Measurements from ENCODE around the gene EFCAB7.

The EFCAB7 gene

GRCh38 chr1:63599799-63600198 is 76.5 kb downstream of the EFCAB7 start:
- no peak overlapping the region for H3K4me3 ChIP-seq (ENCODE audit: low read depth, low read length)
- no peak for DNase-seq (ENCODE audit: low read depth)

DNA sequence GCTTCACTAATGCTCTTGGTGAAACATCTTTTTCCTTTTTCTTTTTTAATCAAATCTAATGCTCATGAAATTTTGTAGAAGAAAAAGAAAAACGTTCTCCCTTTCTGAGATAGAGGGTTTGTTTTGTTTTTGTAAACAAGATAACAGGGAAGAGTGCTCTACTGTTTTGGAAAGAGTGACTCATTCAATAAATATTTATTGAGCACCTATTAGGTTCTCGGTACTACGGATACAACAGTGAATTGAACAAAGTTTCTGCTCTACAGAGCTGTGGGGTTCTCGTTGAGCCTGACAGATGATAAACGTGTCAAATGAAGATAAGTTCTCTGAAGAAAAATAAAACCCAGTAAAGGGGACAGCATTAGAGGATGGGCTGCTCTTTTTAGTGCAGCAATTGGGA is 76.9 kb downstream of the EFCAB7 start:
- H3K4me3 ChIP-seq (ENCODE audit: low read depth, low read length) = no peak overlapping the region
- DNase-seq (ENCODE audit: low read depth) = no peak

DNA sequence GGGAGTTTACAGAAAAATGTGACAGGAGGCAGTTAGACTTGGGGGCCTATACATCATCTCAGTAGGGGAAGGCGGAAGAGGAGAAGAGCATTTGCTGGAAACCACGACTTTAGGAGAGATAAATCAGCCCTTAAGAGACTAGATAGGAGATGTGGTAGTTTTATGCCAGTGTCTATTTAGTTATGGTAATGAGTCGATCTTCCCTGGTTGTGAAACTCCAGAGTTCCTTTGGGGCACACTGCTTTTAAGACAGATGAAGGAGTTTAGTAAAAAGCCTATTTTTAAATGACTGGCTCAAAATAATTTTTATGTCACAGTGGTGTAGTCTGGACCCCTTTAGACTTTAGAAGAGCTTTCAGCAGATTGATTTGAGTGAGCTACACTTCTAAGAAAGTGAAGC is 77.7 kb downstream of the EFCAB7 start:
- no peak overlapping the region for H3K4me3 ChIP-seq (ENCODE audit: low read depth, low read length)
- DNase-seq (ENCODE audit: low read depth) = no peak

DNA sequence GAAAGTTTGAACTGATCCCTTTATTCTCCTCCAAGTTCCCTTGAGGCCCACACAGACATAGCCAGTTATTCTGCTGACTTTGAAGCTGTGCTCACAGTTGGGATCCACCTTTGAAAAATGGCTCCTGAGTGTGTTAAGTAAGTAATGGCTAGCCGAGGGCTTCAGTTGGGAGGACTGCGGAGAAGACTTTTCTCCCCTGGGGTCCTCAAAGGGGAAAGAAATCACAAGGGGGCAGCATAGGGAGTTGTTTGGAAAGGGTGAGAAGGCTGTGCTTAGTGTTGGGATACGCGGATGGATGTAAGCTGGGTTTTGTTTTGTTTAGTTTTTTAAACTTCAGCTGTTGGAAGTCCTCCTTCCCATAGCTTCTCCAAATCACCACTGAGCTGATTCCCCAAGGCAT is 78.1 kb downstream of the EFCAB7 start:
- DNase-seq (ENCODE audit: low read depth) = no peak
- H3K4me3 ChIP-seq (ENCODE audit: low read depth, low read length) = no peak overlapping the region

DNA sequence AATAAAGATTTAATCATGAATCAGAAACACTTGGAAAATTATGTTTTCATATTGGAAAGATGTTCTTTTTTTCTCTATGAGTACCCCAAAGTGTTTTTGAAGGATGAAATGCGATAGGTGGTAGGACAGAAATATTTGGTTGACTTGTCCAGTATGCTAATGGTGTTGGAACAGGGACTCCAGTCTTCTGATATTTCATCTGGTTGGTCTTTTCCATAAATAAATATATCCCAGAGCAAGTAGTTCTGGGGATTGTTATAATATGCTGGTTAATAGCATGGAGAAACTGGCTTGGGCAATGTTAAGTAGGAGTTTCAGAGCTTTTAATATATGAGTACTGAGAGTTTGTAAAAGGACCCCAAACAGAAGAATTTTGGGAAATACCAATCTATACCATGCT is 78.6 kb downstream of the EFCAB7 start:
- DNase-seq (ENCODE audit: low read depth) = no peak
- no peak overlapping the region for H3K4me3 ChIP-seq (ENCODE audit: low read depth, low read length)

DNA sequence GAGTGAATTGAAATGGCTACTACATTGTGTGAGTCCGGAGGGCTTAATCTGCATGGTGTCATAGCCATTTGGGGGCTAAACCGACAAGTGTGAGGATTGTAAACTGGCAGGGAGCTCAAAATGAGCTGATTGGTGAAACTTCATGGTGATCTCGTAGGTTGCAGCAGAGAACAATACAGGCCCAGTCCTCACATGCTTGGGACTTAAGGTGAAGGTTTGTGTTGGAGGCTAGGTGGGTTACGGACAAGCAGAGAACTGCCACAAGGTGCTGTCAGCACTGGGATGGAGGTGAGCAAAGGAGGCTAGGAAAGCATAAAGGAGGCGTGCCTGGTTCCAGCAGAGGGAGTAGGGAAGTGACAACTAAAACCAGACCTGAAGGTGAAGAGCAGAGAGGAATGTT is 79.3 kb downstream of the EFCAB7 start:
- DNase-seq (ENCODE audit: low read depth) = no peak
- no peak overlapping the region for H3K4me3 ChIP-seq (ENCODE audit: low read depth, low read length)

DNA sequence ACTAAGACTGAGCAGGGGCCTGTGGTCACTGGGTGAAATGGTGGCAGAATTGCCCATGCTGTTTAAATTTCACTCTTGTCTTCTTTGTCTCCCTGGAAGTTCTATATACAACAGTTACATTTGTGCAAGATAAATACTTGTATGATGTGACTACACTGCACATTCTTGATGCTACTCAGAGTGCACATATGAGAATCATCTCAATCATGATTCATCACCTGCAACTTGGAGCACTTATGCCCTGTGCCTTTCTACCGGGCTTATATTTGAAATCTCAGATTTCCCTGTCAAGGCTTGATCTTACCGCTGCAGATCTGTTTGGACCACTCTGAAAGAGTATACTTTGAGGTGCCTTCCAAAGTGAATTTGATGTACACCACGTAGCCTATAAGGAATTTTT is 80.5 kb downstream of the EFCAB7 start:
- H3K4me3 ChIP-seq (ENCODE audit: low read depth, low read length) = no peak overlapping the region
- no peak for DNase-seq (ENCODE audit: low read depth)

DNA sequence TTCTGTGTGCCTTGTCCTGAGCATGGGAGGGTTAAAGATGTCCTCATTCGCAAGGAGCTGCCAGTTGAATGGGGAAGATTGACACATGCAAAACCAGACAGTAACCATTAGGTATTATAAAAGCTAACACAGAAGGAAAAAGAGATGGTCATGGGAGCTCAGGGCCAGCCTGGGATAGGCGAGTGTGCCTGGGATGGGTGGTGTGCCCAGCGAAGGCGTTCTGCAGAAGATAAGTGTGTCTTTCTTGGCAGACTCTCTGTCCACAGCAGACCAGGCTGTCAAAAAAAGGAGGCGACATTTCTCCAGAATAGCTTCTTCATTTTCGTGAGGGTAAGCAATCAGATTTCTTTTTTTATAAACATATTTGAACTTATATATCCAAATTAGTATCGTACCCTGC is 84.0 kb downstream of the EFCAB7 start:
- H3K4me3 ChIP-seq (ENCODE audit: low read depth, low read length) = no peak overlapping the region
- no peak for DNase-seq (ENCODE audit: low read depth)

GRCh38 chr1:63611231-63611630 is 87.9 kb downstream of the EFCAB7 start:
- no peak for DNase-seq (ENCODE audit: low read depth)
- H3K4me3 ChIP-seq (ENCODE audit: low read depth, low read length) = no peak overlapping the region

DNA sequence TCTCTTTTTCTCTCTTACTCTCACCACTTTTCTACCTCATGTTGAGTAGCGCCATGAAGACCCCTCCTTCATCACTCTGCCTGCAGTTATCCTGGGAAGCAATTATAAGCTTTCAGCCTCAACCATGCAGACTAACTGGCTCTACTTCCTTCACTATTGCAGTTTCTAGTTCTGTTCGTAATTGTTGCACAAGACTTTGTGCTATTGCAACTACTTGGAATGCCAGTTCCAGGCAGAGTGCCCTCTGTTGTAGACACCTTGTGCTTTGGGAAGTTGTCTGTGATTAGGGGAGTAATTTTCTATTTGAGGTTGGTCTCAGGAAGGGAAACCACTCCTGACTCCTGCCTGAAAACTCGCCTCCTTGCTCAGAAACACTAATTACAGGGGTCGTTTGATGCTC is 89.2 kb downstream of the EFCAB7 start:
- no peak overlapping the region for H3K4me3 ChIP-seq (ENCODE audit: low read depth, low read length)
- no peak for DNase-seq (ENCODE audit: low read depth)

GRCh38 chr1:63612971-63613370 is 89.6 kb downstream of the EFCAB7 start:
- no peak for DNase-seq (ENCODE audit: low read depth)
- H3K4me3 ChIP-seq (ENCODE audit: low read depth, low read length) = no peak overlapping the region

DNA sequence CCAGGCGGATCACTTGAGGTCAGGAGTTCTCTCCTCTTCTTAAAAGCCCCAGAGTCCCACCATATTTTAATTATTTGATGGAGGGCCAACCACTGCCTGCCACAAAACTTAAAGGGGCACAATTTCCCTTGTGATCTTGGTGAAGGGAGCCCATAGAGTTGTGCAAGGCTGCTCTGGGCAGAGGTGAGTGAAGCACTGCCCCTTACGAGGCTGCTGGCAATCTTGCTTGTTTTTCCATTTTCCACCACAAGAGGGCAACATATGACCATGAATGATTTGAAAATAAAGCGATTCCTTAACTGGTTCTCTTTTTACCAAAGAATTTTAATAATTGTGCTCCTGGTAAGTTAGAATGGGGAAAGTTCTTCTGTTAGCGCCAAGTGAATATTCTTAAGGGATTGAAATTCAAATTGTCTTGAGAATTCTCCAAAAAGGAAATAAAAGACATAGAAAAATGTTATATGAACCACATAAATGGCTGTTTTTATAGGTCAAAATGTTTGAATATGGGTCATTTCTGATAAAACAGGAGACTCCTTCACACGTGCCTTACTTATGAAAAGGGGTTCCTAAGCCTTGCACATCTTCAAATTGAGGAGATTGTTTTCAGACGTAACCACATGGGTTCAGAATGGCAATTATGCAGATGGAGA is 92.6 kb downstream of the EFCAB7 start:
- no peak overlapping the region for H3K4me3 ChIP-seq (ENCODE audit: low read depth, low read length)
- no peak for DNase-seq (ENCODE audit: low read depth)

GRCh38 chr1:63617450-63617849 is 94.1 kb downstream of the EFCAB7 start:
- no peak for DNase-seq (ENCODE audit: low read depth)
- no peak overlapping the region for H3K4me3 ChIP-seq (ENCODE audit: low read depth, low read length)

DNA sequence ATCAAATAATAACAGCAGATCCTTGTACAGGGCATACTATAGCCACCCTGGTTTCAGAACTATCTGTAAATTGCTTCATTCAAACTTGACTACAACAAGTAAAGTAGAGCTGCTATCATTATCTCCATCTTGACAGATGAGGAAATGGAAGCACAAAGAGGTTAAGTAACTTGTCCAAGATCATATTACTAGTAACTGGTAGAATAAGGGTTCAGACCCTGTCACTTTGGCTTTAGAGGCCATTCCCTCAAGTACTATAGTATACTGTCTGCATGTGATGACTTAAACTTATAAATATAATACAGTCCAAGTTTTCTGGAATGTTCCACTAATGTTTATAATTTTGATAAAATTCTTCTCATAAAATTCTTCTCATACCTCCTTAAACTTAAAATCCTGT is 94.7 kb downstream of the EFCAB7 start:
- no peak overlapping the region for H3K4me3 ChIP-seq (ENCODE audit: low read depth, low read length)
- DNase-seq (ENCODE audit: low read depth) = no peak

DNA sequence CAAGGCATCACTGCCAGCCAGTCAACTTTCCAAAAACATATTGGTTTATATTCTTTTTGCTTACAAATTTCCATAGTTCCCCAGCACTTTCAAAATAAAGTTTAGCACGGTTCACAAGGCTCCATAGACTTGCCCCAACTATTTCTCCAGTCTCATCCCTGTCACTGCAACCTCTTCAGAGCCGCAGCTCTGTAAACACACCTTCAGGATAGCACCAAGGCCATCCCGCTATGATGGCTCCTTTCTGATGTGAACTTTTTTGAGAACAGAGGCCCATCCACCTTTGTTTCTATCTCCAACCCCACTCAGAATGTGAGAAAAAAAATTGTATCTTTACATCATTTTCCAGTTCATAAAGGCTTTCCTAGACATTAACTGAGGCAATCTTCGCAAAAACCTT is 96.2 kb downstream of the EFCAB7 start:
- no peak for DNase-seq (ENCODE audit: low read depth)
- H3K4me3 ChIP-seq (ENCODE audit: low read depth, low read length) = no peak overlapping the region

- DNase-seq (ENCODE audit: low read depth) = no peak
- H3K4me3 ChIP-seq (ENCODE audit: low read depth, low read length) = no peak overlapping the region
Observed at GRCh38 chr1:63620671-63621070, 97.3 kb downstream of the EFCAB7 start.

GRCh38 chr1:63621075-63621474 is 97.8 kb downstream of the EFCAB7 start:
- no peak for DNase-seq (ENCODE audit: low read depth)
- no peak overlapping the region for H3K4me3 ChIP-seq (ENCODE audit: low read depth, low read length)

- no peak for DNase-seq (ENCODE audit: low read depth)
- no peak overlapping the region for H3K4me3 ChIP-seq (ENCODE audit: low read depth, low read length)
Observed at GRCh38 chr1:63621698-63622097, 98.4 kb downstream of the EFCAB7 start.
